Bronchial epithelial cell (primary cell): ENCODE data around the gene RAVER2. TPM values are rescaled to one million over a fixed set of nuclear protein-coding genes. Genes with fewer than 3 reads are reported as not detected.

Source experiments
- DNase-seq: peaks from one replicate; pipeline ENCODE4 v3.0.0-alpha.2; 2010; ENCODE audit warnings: low read depth
- FAIRE-seq: peaks from 2 replicates; lab custom pipeline; 2011; peaks lifted over from hg19 to GRCh38; lab: Jason Lieb, UNC
- H3K27me3 ChIP-seq: 2 replicates; pipeline ENCODE4 v1.5.1; 2011; ENCODE audit warnings: low read length; ENCODE audit not compliant: control insufficient read depth, insufficient read depth
- H3K36me3 ChIP-seq: 2 replicates; pipeline ENCODE4 v1.5.1; 2011; ENCODE audit warnings: low read length; ENCODE audit not compliant: control insufficient read depth, insufficient read depth
- H3K4me3 ChIP-seq: 2 replicates; pipeline ENCODE4 v1.5.1; 2011; ENCODE audit warnings: mild to moderate bottlenecking, low read depth, low read length, control low read depth
- CTCF ChIP-seq: IDR thresholded peaks from 2 replicates; pipeline ENCODE4 v1.5.1; 2011; ENCODE audit warnings: mild to moderate bottlenecking, moderate library complexity, low read length, control low read depth, inconsistent platforms; ENCODE audit not compliant: insufficient read depth, severe bottlenecking
- total RNA-seq: library from RNA; depleted of rRNA; stranded (reverse); fragments of >200 nt; gene quantifications from 2 replicates; pipeline ENCODE4 v1.2.1, GENCODE V29; 2014

The RAVER2 gene
- total RNA-seq, 1 donor from 2014 or later, result 5.3 TPM

DNA sequence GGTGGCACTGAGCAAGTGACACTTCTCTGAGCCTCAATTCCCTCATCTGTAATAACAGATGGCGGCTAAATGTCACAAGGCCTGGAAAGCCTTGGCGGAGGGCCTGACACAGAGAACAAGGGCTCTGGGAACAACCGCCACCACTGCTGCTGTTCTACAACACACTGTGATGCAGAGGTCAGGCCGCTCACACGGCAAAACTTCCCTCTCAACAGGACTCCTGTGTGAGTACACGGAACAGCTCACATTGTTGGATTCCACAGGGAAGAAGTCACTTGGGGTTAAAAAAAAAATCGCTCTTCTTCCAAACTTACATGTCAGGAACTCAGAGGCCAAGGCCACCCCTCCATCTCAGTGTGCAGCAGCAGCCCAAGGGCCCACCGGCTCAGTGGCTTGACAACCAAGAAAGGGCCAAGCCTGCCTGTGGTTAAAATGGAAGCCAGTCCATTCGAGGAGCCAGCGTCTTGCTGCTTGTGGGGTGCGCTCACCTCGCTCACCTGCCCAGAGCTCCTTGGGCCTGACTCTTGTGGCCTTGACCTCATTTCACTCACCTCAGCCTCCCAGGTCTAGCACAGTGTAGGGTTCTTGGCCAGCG is 101.1 kb downstream of the RAVER2 start:
- peaks cover 15% of the 10 kb centered on the region for H3K36me3 ChIP-seq
- H3K27me3 ChIP-seq, result no peaks in the 10 kb centered on the region
- no peak for TF ChIP-seq CTCF
- no peak overlapping the region for H3K4me3 ChIP-seq
- FAIRE-seq, result no peak
- DNase-seq, result no peak

- FAIRE-seq, result no peak
- H3K4me3 ChIP-seq, result no peak overlapping the region
- no peak for TF ChIP-seq CTCF
- peaks cover 9% of the 10 kb centered on the region for H3K36me3 ChIP-seq
- H3K27me3 ChIP-seq, result no peaks in the 10 kb centered on the region
- no peak for DNase-seq
Observed at GRCh38 chr1:64846573-64847430, 101.9 kb downstream of the RAVER2 start.

DNA sequence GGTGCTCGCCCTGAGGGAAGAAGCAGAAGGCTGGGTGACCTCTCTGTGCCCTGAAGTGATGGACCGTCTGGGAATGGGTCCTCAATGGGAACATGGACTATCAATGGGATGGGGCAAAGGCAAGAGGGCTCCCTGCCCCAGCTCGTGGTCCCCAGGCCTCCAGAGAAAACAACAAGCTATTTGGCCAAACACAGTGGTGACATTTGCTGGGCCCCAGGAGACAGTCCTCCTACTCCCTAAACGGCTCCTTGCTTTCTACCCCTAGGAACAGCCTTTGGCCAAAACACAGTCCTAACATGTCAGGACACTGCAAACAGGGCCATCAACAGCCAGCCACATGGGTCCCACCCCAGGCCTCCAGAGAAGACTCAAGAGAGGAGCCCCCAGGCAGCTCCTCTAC is 102.8 kb downstream of the RAVER2 start:
- DNase-seq (no peak), FAIRE-seq (no peak)
- TF ChIP-seq CTCF, result no peak
- H3K36me3 ChIP-seq, result peaks cover 9% of the 10 kb centered on the region
- no peak overlapping the region for H3K4me3 ChIP-seq
- H3K27me3 ChIP-seq, result no peaks in the 10 kb centered on the region

- no peak for TF ChIP-seq CTCF
- H3K4me3 ChIP-seq, result no peak overlapping the region
- H3K36me3 ChIP-seq, result peaks cover 9% of the 10 kb centered on the region
- DNase-seq (no peak), FAIRE-seq (peak; percentile 7)
- no peaks in the 10 kb centered on the region for H3K27me3 ChIP-seq
Observed at GRCh38 chr1:64848136-64848535, 103.3 kb downstream of the RAVER2 start.

DNA sequence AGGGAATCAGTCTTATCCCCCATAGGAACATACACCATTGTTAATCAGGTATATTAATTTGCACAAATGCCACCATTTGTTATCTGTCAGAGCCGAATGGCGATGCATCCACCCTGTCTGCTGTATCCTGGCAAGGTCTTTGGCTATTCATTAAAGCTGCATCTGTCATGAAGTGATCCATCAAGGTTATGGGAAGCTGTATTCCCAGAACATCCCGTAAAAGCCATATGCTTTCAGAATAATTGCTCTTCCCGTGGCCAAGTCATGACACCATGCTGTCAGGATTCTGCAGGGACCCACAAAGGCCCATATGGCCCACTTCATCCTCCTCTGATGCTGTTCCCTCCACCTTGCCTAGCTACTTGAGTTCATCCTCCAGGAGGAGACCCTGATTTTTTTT is 103.9 kb downstream of the RAVER2 start:
- Histone ChIP-seq H3K4me3 (no peak overlapping the region), H3K36me3 (peaks cover 8% of the 10 kb centered on the region), H3K27me3 (no peaks in the 10 kb centered on the region)
- FAIRE-seq, result no peak
- no peak for TF ChIP-seq CTCF
- no peak for DNase-seq
